GM19372 (cell line): Measurements from ENCODE around the gene AKR1C4.
"Not testable (repeated sequence)": the region's sequence is repeated elsewhere in the genome, so short reads cannot be mapped to it uniquely, and the experiment has no call there.

Experiments
- ATAC-seq: cut with Tn5 transposase; IDR thresholded peaks from one replicate; pipeline ENCODE4 v1.9.1; 2021; ENCODE audit warnings: mild to moderate bottlenecking, low read depth, moderate library complexity; ENCODE audit not compliant: unreplicated experiment

AKR1C4 gene

GRCh38 chr10:5196702-5197113 is at the start of gene AKR1C4:
Gene AKR1C4, plus strand, starts transcription at chr10:5196837. Its CDS starts 31 bp downstream, at chr10:5196868.
- no peak for ATAC-seq

- ATAC-seq, result no peak
Measured at GRCh38 chr10:5146920-5147254, 49.8 kb upstream of the AKR1C4 start.

DNA sequence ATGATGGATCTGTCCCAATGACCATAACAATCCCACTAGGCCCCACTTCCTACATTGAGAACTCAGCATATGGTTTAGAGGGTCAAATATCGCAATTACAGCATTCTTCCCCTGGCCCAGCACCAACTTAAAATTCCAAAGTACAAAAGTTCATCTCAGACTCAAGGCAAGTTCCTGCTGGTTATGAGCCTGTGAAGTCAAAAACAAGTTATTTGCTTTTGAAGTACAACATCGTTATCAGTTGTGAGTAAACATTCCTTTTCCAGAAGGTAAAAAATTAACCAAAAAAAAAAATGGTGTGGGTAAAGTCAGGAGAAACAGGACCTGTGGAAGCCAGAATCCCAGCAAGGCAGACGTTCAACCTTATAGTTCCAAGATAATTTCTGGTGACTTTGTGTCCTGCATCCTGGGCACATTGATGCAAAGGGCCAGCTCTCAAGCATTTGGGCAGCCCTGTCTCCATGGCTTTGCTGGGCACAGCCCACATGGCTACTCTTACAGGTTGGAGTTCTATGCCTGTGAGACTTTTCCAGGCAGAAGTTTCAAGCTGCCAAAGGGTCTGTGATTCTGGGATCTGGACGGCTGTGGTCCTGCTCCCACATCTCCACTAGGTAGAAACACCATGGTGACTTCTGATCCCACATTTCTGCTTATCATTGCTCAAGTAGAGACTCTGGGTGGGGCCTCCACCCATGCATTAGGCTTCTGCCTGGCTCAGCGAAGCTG is 49.2 kb upstream of the AKR1C4 start:
- ATAC-seq, result no peak

GRCh38 chr10:5147981-5148677 is 48.5 kb upstream of the AKR1C4 start:
- no peak for ATAC-seq

- ATAC-seq, result no peak
Measured at GRCh38 chr10:5148678-5149032, 48.0 kb upstream of the AKR1C4 start.

GRCh38 chr10:5151076-5151475 is 45.6 kb upstream of the AKR1C4 start:
- no peak for ATAC-seq

DNA sequence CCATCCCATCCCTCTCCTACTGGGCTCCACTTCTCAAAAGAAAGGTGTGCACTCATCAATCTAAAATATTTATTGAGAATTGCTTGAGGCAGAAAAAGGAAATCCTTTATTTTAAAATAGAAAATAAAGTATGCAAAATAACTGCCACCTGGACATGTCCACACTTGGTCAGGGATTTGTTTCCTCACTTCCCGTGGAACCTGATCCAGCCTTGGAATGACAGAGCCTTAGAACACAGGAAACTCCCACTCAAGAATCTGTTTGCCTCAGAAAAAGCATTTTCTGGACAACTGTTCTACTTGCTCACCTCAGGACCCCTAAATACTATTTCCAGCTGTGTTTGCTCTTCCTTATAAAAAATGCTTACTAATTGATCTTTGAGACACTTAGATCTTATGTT is 40.7 kb upstream of the AKR1C4 start:
- no peak for ATAC-seq

DNA sequence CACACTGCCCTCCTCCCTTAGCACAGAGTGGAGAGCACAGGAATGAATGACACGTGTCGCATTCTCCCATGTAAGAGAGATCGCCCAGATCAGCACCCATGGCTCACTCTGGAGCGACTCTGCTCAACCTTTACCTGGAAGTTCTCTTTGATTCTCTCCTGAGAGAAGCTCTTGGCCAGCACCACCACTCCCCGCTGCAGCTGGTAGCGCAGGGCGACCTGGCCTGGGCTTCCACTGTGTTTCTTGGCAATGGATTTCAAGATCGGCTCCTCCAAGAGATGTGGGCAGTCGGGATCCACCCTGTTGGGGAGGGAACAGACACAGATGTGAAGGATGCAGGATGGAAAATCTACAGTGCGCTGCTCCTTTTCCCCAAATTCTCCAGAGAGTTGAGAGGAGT is 39.1 kb upstream of the AKR1C4 start:
- ATAC-seq, result no peak

DNA sequence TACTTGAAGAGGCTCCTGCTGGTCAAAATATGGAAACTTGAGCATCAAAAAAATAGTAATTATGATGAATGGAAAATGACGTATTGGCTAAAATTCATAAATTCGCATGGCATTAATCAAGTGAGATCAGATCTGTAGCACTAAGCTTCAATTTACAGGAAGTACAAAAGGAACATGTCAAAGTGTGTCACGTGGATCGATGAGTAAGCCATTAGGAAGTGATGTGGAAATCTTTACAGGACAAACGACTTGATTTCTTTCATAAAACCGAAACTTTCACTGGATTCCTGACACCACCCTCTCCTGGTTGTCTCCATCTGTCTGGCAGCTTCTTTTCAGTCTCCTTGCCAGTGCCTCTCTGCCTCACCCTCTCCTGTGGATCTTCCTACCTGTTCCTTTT is 37.5 kb upstream of the AKR1C4 start:
- ATAC-seq, result no peak

GRCh38 chr10:5163487-5163886 is 33.1 kb upstream of the AKR1C4 start:
- ATAC-seq, result no peak

GRCh38 chr10:5165738-5166137 is 30.9 kb upstream of the AKR1C4 start:
- no peak for ATAC-seq

- ATAC-seq, result no peak
Measured at GRCh38 chr10:5168897-5169420, 27.7 kb upstream of the AKR1C4 start.

DNA sequence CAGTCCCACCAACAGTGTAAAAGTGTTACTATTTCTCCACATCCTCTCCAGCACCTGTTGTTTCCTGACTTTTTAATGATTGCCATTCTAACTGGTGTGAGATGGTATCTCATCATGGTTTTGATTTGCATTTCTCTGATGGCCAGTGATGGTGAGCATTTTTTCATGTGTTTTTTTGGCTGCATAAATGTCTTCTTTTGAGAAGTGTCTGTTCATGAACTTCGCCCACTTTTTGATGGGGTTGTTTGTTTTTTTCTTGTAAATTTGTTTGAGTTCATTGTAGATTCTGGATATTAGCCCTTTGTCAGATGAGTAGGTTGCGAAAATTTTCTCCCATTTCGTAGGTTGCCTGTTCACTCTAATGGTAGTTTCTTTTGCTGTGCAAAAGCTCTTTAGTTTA is 21.1 kb upstream of the AKR1C4 start:
- ATAC-seq, result not testable (repeated sequence)

DNA sequence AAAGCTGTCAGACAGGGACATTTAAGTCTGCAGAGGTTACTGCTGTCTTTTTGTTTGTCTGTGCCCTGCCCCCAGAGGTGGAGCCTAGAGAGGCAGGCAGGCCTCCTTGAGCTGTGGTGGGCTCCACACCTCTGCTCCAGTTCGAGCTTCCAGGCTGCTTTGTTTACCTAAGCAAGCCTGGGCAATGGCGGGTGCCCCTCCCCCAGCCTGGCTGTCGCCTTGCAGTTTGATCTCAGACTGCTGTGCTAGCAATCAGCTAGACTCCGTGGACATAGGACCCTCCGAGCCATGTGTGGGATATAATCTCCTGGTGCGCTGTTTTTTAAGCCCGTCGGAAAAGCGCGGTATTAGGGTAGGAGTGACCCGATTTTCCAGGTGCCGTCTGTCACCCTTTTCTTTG is 16.1 kb upstream of the AKR1C4 start:
- ATAC-seq, result not testable (repeated sequence)

- no peak for ATAC-seq
Measured at GRCh38 chr10:5183923-5184322, 12.7 kb upstream of the AKR1C4 start.

- no peak for ATAC-seq
Measured at GRCh38 chr10:5184987-5185775, 11.5 kb upstream of the AKR1C4 start, which contains the start of gene AKR1C8. Gene AKR1C8, minus strand, starts transcription at chr10:5185150. Its CDS starts 46 bp downstream, at chr10:5185104.

- no peak for ATAC-seq
Measured at GRCh38 chr10:5187867-5188266, 8.8 kb upstream of the AKR1C4 start.

- no peak for ATAC-seq
Measured at GRCh38 chr10:5188358-5188757, 8.3 kb upstream of the AKR1C4 start.

- no peak for ATAC-seq
Measured at GRCh38 chr10:5194431-5194830, 2.2 kb upstream of the AKR1C4 start.

DNA sequence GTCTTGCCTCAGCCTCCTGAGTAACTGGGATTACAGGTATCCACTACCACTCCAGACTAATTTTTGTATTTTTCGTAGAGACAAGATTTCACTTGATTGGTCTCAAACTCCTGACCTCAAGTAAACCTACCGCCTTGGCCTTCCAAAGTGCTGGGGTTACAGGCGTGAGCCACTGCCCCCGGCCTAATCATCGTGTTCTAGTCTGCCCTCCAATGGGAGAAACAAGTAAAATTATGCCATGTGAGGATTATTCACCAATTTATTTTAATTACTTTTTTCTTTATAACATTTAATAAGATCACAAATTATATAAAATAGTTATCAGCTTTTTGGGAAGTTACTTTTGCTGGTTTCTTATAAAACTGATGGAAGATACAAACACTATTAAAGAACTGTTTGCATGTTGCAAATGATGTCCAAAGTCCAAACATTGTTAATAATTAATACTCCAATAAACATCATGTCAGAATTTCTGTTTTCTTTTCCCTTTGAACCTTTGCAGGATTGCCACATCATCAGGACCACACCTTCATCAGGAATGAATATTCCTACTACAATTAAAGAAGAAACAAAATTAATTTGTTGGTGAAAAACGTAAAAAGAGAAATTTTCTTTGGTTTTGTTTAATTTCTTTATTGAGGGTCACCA is 786 bp upstream of the AKR1C4 start:
- no peak for ATAC-seq

GRCh38 chr10:5198386-5198785 is 1.7 kb downstream of the AKR1C4 start:
- no peak for ATAC-seq
